Midbrain (tissue), 1 donor: ENCODE results near the gene AMH.
"Not testable (repeated sequence)": the region's sequence is repeated elsewhere in the genome, so short reads cannot be mapped to it uniquely, and the experiment has no call there.

Experiments
- DNase-seq: peaks from one replicate; lab custom pipeline; 2025; lab: John Stamatoyannopoulos, UW

Gene AMH

DNA sequence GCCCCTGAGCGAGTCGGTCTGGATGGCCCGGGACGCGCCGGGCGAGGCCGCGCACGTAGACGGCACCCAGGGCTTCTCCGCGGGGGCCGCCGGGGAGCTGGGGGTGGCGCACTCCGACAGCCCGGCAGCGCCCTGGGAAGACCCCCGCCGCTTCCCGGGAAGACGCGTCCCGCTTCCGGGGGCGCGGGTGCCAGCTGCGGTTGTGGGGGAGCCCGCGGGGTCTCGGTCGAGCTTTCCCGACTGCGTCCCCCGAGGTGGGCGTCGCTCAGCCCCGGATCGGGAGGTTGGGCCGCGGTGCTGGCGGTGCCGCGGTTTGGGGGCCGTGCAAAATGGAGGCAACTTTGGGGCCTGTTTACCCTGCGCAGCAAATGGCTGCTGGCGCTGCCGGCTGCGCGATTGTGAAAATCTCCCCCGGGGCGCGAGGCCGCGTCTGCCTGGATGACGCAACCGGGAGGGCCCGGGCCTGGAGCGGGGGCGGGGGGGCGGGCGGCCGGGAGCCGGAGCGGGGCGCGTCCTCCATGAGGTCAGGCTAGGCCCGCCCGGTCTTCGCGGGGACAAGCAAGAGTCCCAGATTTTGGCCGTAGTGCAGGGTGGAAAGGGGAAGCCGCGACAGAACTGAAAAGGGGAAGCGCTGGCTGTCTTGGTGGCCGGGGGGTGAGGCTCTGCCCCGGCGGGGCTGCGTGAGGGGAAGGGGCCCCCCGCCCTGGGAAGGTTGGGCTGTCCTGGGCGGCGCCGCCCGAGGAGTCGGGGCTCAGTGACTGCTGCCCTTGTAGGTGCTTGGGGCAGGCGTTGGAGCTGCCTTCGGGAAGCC lies 21.5 kb downstream of the AMH start:
- DNase-seq: peak; percentile 76

DNA sequence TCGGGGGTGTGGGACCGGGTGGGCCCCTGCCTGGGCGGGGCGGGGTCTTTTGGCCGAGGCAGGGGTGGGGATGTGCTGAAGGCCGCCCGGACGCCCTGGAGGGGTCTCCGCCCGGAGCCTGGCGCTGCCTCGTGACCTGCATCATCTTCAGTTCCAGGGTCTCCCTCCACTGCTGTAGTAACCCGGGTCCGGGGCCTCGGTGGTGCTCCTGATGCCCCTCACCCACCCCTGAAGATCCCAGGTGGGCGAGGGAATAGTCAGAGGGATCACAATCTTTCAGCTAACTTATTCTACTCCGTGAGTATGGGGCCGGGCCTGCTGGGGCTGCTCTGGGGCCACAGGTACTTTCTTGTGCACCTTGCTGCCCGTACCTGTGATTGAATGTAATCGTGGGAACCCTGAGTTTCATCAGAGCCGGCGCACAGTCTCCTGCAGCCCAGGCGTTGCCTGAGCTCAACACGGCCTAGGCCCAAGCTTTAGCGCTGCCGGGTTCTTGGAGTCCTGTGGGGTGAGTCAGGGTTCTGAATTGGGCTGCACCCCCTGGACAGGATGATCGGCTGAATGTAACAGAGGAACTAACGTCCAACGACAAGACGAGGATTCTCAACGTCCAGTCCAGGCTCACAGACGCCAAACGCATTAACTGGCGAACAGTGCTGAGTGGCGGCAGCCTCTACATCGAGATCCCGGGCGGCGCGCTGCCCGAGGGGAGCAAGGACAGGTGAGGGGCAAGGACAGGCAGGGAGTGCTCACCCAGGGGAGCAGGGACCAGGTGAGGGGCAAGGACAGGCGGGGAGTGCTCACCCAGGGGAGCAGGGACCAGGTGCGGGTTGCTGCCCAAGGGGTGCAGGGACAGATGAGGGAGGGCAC lies 22.3 kb downstream of the AMH start:
- DNase-seq: no peak

GRCh38 chr19:2273356-2274184 lies 24.4 kb downstream of the AMH start:
- peak; percentile 68 for DNase-seq

GRCh38 chr19:2274185-2274711 lies 25.1 kb downstream of the AMH start:
- no peak for DNase-seq

- DNase-seq: peak; percentile 74
These were observed 25.9 kb downstream of the AMH start for GRCh38 chr19:2274931-2275535.

DNA sequence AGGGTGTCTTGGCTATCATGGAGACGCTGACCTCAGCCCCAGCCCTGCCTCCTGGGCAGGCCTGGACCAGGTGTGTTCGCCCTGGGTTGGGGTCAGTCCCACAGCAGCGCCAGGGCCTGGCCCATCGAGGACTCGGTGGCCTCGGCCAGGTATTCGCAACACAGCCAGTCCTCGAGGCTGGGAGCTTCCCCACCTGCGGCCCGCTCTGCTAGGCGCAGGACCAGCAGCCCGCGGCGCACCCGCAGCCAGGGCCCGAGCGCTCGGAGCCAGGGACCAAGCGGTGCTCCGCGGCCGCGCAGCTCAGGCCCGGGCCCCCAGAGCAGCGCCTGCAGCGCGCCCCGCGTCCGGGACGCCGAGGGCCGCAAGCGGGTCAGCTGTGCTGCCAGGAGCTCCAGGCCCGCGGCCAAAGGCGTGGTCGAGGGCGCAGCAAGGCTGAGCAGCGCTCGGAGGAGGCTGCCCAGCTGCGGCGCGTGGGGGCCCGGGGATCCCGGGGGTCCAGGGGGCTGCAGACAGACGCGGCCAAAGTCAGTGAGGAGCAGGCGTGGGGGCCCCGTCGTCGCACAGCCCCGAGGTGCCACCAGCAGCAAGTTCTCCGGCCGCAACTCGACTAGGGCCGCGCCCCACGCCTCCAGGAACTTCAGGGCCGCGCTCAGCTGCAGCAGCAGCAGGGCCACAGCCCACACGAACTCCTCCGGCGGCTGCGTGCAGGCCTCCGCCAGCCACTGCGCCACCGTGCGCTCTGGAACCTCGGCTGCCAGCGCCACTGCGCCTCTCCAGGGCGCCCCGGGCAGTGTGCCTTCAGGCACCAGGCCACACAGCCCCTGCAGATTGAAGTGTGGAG lies 26.7 kb downstream of the AMH start:
- DNase-seq: no peak

DNA sequence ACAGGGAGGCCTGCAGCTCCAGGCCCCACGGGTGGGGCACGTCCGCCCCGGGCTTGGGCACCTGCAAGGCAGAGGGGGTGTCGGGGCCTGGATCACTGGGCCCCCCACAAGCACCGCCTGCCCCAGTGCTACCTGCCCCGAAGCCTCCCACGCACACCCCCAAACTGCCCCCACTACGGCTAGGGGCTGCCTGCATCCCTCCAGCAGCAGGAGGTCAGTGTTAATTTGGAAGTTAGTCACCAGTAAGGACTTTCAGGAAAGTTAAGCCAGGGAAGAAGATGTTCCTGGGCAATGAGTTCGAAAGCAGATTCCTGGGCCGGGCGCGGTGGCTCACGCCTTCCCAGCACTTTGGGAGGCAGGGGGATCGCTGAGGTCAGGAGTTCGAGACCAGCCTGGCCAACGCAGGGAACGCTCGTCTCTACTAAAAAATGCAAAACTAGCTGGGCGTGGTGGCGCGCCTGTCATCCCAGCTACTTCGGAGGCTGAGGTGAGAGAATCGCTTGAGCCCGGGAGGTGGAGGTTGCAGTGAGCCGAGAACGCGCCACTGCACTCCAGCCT lies 27.4 kb downstream of the AMH start:
- no peak for DNase-seq

DNA sequence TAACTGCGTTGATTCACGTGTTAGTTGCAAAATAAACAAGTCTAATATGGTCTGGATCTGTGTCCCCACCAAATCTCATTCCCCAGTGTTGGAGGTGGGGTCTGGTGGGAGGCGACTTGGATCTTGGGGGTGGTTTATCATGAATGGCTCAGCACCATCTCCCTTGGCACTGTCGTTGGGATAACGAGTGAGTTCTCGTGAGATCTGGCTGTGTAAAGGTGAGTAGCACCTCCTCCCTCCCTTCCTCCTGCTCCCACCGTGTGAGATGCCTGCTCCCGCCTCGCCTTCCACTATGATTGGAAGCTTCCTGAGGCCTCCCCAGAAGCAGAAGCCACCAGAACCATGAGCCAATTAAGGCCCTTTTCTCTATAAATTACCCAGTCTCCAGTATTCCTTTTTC lies 28.0 kb downstream of the AMH start:
- DNase-seq: no peak

DNA sequence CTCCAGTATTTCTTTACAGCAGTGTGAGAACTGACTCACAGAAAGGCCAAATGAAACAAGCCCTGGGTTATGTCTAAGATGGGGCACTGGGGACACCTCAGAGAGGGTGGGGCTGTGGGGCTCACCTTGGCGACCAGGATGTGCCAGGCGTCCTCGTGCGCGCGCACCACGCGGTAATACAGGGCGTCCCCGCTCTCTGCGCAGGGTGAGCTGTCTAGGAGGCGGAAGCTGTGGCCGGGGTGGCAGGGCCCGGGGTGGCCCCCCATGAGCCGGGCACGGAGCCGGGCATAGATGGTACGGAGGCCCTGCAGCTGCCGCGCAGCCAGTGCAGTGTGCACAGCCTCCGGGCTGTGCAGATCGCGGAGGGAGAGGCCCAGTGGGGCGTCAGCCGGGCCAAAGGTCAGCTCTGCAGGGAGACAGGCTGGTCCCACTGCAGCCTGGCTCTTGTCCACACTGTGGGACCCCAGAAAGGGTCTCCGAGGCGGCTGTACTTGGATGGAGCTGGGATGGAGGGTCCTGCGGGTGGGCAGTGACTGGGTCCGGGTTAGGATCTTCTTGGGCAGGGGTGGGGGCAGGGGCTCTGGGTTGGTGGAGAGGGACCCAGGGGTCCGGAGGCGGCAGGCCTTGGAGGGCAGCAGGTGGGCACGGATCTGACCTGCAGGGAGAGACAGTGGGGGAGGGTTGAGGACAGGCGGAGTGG lies 29.5 kb downstream of the AMH start:
- no peak for DNase-seq

DNA sequence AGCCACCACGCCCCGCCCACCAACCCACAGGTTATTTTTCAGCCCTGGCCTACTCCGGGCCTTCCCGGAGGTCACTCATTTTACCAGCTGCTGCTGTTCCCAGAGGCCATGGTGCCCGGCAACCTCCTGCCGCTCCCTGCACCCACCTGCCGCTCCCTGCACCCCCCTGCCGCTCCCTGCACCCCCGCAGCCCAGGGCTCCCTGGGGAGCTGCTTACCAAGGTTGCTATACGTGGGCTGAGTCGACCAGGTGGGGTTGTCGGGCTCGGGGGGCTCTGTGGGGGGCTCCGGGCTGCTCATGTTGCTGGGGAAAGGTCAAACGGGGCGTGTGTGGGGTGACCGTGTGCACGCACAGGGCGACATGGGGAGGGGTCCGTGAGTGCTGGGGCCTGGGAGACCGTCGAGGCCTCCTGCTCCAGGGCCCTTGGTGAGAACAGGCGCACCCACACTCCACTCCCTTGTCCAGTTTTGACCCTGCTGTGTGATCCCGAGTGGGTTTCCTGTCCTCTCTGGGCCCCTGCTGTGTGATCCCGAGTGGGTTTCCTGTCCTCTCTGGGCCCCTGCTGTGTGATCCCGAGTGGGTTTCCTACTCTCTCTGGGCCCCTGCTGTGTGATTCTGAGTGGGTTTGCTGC lies 31.6 kb downstream of the AMH start:
- DNase-seq: no peak

DNA sequence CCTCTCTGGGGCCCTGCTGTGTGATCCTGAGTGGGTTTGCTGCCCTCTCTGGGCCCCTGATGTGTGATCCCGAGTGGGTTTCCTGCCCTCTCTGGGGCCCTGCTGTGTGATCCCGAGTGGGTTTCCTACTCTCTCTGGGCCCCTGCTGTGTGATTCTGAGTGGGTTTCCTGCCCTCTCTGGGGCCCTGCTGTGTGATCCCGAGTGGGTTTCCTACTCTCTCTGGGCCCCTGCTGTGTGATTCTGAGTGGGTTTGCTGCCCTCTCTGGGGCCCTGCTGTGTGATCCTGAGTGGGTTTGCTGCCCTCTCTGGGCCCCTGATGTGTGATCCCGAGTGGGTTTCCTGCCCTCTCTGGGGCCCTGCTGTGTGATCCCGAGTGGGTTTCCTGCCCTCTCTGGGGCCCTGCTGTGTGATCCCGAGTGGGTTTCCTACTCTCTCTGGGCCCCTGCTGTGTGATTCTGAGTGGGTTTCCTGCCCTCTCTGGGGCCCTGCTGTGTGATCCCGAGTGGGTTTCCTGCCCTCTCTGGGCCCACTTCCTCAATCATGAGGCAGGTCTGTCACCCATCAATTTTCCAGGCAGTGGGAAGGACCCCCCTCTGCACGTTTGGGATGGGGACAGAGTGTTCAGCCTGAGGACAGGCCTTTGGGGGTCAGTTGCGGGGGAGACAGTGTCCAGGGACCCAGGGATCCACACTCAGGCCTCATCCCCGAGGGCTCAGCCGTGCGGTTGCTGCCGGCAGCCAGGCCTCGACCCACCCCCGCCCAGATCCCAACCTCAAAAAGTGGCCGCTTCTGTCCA lies 32.3 kb downstream of the AMH start:
- not testable (repeated sequence) for DNase-seq

DNA sequence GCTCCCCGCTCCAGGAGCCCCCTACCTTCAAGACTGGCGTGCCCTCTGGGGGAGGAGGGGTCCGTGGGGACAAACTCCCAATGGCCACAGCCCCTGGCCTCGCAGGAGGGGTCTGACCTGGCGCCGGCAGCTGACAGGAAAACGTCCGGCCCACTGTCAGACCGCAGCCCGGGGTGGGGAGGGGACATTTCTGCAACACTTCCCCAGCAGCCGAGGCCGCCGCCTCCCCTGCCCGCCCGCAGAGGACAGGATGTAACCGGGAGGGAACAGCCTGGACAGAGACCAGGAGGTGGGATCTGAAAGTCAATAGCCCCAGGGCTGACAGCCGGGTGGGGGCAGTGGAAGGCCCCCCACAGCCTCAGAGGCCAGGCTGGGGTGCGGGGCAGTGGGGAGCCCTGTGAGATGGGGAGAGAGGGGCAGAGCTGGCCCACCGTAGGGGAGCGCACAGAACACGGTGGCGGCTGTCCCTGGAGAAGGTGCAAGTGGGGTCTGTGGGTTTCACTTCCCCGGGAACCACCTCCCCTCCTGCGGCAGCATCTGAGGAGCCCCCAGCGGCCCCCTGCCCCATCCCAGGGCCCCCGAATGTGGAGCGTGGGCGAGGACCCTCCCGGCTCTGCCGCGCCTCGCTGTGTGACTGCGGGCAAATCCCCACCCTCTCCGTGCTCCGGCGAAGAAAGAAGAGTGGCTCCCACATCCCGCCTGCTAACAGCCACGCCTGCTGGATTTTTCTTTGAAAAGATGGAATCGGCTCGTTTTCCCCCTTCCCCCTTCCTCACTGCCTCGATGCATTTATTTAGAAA lies 33.1 kb downstream of the AMH start, which contains the start of gene PEAK3:
Gene PEAK3, minus strand, starts transcription at position 114 of the 800 bp plus-strand sequence. CDS start 1,244 bp downstream, outside the sequence.
- peak; percentile 29 for DNase-seq

DNA sequence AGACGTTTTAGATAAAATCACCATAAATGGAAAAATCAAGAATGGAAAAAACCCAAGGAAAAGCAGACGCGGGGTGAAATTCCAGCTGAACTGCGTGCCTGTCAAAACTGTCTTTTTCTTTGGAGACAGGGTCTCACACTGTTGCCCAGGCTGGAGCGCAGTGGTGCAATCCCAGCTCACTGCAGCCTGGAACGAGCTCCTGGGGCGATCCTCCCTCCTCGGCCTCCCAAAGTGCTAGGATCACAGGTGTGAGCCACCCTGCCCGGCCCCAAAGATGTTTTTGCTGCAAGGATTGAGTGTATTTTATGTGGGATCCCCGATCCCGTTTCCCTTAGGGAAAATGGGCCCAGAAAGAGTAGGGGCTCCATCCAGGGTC lies 33.7 kb downstream of the AMH start:
- DNase-seq: no peak

- DNase-seq: no peak
These were observed 34.8 kb downstream of the AMH start for GRCh38 chr19:2283835-2284507.

- no peak for DNase-seq
These were observed 37.4 kb downstream of the AMH start for GRCh38 chr19:2286402-2287140.
